WI38 (cell line): ENCODE data around the gene NTNG2.
"Not testable (repeated sequence)": the region's sequence is repeated elsewhere in the genome, so short reads cannot be mapped to it uniquely, and the experiment has no call there.

ENCODE experiments used
- H3K4me3 ChIP-seq: 2 replicates; pipeline ENCODE4 v1.5.1; 2011; ENCODE audit warnings: low read depth, mild to moderate bottlenecking, control low read depth, low read length
- TF ChIP-seq, protein P1 (sequence below): IDR thresholded peaks from 2 replicates; pipeline ENCODE4 v1.5.1; 2012; ENCODE audit warnings: low read depth, mild to moderate bottlenecking, control low read depth, low read length

NTNG2 gene

DNA sequence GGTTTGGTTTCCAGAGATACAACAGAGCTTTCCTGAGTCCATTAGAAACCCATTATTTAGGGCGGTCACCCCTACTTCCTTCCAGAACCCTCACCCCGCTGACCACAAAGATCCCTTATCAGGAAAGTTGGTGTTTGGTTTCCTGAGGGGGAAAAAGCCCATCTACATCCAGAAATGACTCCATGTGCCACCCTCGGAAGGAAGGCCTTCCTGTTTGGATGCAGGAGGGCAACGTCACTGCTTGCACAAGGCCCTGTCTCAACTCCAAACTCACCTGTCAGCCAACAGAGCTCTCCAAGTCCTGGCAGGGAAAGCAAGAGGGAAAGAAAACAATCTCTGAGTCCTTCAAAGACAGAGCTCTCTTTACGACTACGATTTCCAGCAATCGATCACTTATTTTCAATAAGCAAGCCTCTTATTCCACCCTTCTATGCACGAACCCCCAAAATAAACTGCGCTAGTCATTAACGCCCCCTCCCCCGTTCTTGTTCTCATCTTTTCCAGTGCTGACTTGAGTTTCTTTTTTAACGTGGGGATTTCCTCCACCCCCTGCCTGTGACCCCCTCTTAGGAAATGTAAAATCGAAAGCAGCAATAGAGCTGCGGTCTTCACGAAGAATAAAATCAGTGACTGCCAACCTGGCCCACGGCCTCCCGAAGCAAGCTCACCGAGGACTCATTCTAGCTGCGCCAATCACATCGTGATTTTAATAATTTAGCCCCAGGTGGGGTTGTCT, 35.7 kb upstream of the NTNG2 start:
- H3K4me3 ChIP-seq = no peak overlapping the region
- TF ChIP-seq, protein P1, sequence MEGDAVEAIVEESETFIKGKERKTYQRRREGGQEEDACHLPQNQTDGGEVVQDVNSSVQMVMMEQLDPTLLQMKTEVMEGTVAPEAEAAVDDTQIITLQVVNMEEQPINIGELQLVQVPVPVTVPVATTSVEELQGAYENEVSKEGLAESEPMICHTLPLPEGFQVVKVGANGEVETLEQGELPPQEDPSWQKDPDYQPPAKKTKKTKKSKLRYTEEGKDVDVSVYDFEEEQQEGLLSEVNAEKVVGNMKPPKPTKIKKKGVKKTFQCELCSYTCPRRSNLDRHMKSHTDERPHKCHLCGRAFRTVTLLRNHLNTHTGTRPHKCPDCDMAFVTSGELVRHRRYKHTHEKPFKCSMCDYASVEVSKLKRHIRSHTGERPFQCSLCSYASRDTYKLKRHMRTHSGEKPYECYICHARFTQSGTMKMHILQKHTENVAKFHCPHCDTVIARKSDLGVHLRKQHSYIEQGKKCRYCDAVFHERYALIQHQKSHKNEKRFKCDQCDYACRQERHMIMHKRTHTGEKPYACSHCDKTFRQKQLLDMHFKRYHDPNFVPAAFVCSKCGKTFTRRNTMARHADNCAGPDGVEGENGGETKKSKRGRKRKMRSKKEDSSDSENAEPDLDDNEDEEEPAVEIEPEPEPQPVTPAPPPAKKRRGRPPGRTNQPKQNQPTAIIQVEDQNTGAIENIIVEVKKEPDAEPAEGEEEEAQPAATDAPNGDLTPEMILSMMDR = no peak

DNA sequence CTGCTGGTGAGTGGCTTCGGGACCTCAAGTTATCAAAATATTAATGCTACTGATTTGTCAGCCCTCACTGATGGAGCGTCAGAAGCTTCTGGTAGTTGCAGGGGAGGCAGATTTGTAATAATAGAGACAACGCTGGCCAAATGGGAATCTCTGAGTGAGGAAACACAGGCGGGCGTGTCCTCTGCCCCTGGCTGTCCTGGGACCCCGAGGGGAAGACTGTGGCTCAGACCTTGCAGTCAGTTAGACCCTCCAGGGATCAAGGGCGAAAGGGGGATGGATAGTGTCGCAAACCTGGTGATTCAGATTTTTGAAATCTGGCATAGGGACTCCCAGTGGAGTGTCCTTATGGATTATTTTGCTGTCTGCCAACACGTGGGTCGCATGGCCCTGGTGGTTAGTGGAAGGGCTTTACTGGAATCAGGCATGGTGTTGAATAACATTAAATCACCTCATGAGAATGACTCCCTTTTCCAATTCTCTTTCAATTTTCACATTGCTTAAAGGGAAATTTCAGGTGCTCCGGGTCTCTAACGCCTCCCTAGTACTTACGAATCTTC, 35.1 kb upstream of the NTNG2 start:
- TF ChIP-seq, protein P1 = no peak
- no peak overlapping the region for H3K4me3 ChIP-seq

DNA sequence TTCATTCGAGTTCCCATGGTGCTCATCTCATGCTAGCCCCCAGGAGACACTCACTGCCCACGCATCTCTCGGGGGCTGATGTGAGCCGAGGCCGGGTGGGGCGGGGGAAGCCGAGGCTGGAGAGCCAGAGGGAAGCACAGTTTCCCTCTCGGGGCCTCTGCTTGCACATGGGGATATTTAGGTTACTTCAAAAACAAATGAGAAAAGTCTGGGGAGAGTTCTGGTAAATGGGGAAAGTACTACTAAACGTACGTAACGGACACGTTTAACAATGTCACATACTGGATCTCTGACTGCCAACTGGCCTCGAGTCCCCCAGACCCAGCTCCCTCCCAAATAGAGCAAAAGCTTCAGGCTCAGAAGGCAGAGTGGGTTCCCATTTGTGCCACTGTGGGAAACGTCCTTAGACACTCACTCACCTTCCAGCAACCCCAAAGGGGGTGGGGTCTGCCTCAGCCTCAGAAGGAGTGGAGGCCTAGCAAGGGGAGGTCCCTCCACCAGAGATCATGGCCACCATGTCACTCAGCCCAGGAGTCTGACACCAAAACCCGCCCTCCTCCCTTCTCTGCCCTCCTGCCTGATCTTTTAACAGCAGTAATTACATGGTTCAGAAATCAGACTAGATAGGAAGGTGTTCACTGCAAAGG, 33.8 kb upstream of the NTNG2 start:
- H3K4me3 ChIP-seq = no peak overlapping the region
- TF ChIP-seq, protein P1 = no peak

DNA sequence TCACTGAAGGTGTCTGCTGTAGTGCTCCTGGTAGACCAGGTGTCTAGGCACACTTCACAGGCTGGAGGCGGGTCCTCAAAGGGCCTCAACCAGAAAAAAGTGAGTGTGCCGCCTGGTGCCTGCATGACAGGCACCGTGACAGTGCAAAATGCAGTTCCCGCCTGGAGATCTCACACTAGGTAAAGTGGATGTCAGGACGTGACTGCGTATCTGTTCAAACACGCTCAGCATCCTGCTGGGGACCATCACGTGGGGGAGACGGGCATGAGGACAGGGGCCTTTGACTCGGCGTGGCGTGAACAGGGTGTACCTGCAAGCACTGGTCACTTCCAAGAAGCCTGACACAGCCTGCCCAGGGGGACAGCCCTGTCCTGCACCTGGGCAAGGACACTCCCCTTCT, 32.3 kb upstream of the NTNG2 start:
- H3K4me3 ChIP-seq = no peak overlapping the region
- TF ChIP-seq, protein P1 = no peak

DNA sequence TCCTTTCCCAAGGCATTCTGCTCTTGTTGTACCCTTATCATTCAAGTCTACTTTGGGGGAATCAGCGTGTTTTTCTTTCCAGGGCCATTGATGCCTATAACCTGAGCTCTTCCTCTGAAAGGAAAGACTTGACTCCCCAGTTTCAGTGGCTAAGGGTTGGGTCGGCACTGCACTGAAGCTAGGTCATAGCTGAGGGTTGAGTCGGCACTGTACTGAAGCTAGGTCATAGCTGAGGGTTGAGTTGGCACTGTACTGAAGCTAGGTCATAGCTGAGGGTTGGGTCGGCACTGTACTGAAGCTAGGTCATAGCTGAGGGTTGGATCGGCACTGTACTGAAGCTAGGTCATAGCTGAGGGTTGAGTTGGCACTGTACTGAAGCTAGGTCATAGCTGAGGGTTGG, 27.8 kb upstream of the NTNG2 start:
- H3K4me3 ChIP-seq = not testable (repeated sequence)

DNA sequence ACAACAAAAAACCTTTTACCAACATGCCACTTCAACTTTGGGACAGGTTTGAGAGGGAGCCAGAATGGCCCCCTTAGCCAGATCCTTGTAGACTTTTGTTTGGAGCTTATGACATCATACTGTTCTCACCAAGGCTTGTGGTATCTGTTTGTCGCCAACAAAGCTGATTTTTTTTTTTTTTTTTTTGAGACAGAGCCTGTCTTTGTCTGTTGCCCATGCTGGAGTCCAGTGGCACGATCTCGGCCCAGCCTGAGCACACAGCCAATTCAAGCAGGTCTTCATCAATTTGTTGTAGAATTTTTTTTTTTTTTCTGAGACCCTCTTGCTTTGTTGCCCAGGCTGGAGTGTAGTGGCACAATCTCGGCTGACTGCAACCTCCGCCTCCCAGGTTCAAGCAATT, 26.4 kb upstream of the NTNG2 start:
- TF ChIP-seq, protein P1 = no peak
- H3K4me3 ChIP-seq = no peak overlapping the region

DNA sequence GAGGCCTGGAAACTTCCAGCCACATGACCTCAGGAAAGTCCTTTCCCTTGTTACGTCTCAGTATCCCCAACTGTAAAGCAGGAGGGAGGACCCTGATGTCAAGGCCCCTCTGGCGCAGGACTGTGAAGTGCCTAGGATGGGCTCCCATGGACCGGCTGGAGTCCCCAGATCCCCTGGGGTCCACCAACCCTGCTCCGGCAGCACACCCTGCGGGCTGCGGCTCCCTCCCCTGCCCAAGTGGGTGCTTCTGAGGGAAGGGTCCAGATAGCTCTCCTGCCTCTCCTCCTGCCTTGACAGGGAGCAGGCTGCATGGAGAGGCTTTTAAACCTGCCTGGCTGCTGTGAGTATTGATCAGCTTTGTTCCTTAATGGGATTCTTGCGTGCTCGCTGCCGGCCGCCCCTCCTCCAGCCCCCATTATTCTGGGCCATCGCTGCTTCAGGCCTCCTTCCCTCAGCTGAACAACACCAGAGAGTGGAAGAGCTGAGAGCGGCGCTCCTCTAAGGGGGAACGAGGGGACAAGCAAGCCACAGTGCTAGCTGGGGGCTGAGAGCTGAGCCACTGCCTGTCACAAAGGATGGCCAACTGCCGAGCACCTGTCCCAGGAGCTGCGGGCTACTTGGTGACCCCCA, 25.6 kb upstream of the NTNG2 start:
- H3K4me3 ChIP-seq = no peak overlapping the region
- TF ChIP-seq, protein P1 = no peak
